H9 (cell line): ENCODE measurements around the gene ANKZF1. TPM values are rescaled to one million over a fixed set of nuclear protein-coding genes. Genes with fewer than 3 reads are reported as not detected.

ENCODE experiments used
- DNase-seq: peaks from one replicate; pipeline ENCODE4 v3.0.0-alpha.2; 2017
- H2AFZ ChIP-seq: one replicate; pipeline ENCODE4 v1.6.1; 2013; ENCODE audit warnings: mild to moderate bottlenecking, low read length, control low read depth, moderate library complexity
- H2AK5ac ChIP-seq: 2 replicates; pipeline ENCODE4 v1.6.1; 2013; ENCODE audit warnings: low read length, control low read depth, mixed read lengths; ENCODE audit not compliant: insufficient read length
- H2BK120ac ChIP-seq: one replicate; pipeline ENCODE4 v1.6.1; 2013; ENCODE audit warnings: low read depth, mild to moderate bottlenecking, low read length, control low read depth, inconsistent platforms; ENCODE audit not compliant: poor library complexity, severe bottlenecking
- H2BK12ac ChIP-seq: 2 replicates; pipeline ENCODE4 v1.6.1; 2013; ENCODE audit warnings: low read length, control low read depth, mixed read lengths, low read depth; ENCODE audit not compliant: insufficient read length
- H2BK15ac ChIP-seq: 2 replicates; pipeline ENCODE4 v1.6.1; 2013; ENCODE audit warnings: low read depth, low read length, control low read depth
- H2BK20ac ChIP-seq: one replicate; pipeline ENCODE4 v1.6.1; 2013; ENCODE audit warnings: low read depth, mild to moderate bottlenecking, low read length, control low read depth, inconsistent platforms; ENCODE audit not compliant: poor library complexity, severe bottlenecking
- H2BK5ac ChIP-seq: 2 replicates; pipeline ENCODE4 v1.6.1; 2013; ENCODE audit warnings: low read length, control low read depth, mixed read lengths; ENCODE audit not compliant: insufficient read length
- H3K14ac ChIP-seq: 2 replicates; pipeline ENCODE4 v1.6.1; 2013; ENCODE audit warnings: low read length, control low read depth; ENCODE audit not compliant: insufficient read depth
- H3K18ac ChIP-seq: 2 replicates; pipeline ENCODE4 v1.6.1; 2013; ENCODE audit warnings: low read depth, mild to moderate bottlenecking, mixed read lengths, low read length, control low read depth; ENCODE audit not compliant: insufficient read length
- H3K23ac ChIP-seq: 2 replicates; pipeline ENCODE4 v1.6.1; 2013; ENCODE audit warnings: low read length, control low read depth, mixed read lengths, low read depth; ENCODE audit not compliant: insufficient read length
- H3K23me2 ChIP-seq: 2 replicates; pipeline ENCODE4 v1.6.1; 2013; ENCODE audit warnings: low read depth, mild to moderate bottlenecking, mixed read lengths, low read length, control low read depth; ENCODE audit not compliant: insufficient read length, poor library complexity, severe bottlenecking
- H3K27ac ChIP-seq: 2 replicates; pipeline ENCODE4 v1.5.1; 2013; ENCODE audit warnings: low read length, control low read depth, mixed read lengths, low read depth; ENCODE audit not compliant: insufficient read length
- H3K27me3 ChIP-seq: 2 replicates; pipeline ENCODE4 v1.6.1; 2013; ENCODE audit warnings: low read length, control low read depth, inconsistent platforms; ENCODE audit not compliant: insufficient read depth
- H3K4ac ChIP-seq: 2 replicates; pipeline ENCODE4 v1.6.1; 2013; ENCODE audit warnings: low read depth, mild to moderate bottlenecking, control low read depth, inconsistent platforms, low read length, moderate library complexity
- H3K4me1 ChIP-seq: 2 replicates; pipeline ENCODE4 v1.6.1; 2013; ENCODE audit warnings: low read length, control low read depth, inconsistent platforms; ENCODE audit not compliant: insufficient read depth
- H3K4me2 ChIP-seq: 2 replicates; pipeline ENCODE4 v1.6.1; 2013; ENCODE audit warnings: low read length, control low read depth, mixed read lengths; ENCODE audit not compliant: insufficient read length, insufficient read depth
- H3K56ac ChIP-seq: 2 replicates; pipeline ENCODE4 v1.6.1; 2013; ENCODE audit warnings: low read depth, mild to moderate bottlenecking, mixed read lengths, low read length, control low read depth; ENCODE audit not compliant: insufficient read length
- H3K79me1 ChIP-seq: 2 replicates; pipeline ENCODE4 v1.6.1; 2013; ENCODE audit warnings: low read depth, mild to moderate bottlenecking, moderate library complexity, low read length, control low read depth, inconsistent platforms; ENCODE audit not compliant: insufficient read depth, poor library complexity, severe bottlenecking
- H3K79me2 ChIP-seq: 2 replicates; pipeline ENCODE4 v1.6.1; 2013; ENCODE audit warnings: low read length, control low read depth, inconsistent platforms; ENCODE audit not compliant: insufficient read depth
- H3K9ac ChIP-seq: 2 replicates; pipeline ENCODE4 v1.6.1; 2013; ENCODE audit warnings: low read length, control low read depth, mixed read lengths; ENCODE audit not compliant: insufficient read length; ENCODE audit errors: extremely low read depth
- H3K9me3 ChIP-seq: one replicate; pipeline ENCODE4 v1.6.1; 2013; ENCODE audit warnings: low read depth, low read length, inconsistent platforms; ENCODE audit not compliant: control insufficient read depth
- H3T11ph ChIP-seq: one replicate; pipeline ENCODE4 v1.6.1; 2013; ENCODE audit warnings: mild to moderate bottlenecking, low read length, control low read depth, inconsistent platforms
- H4K20me1 ChIP-seq: one replicate; pipeline ENCODE4 v1.6.1; 2013; ENCODE audit not compliant: control insufficient read depth, insufficient read length, insufficient read depth
- H4K5ac ChIP-seq: 2 replicates; pipeline ENCODE4 v1.6.1; 2013; ENCODE audit warnings: low read depth, mild to moderate bottlenecking, mixed read lengths, low read length, control low read depth; ENCODE audit not compliant: insufficient read length
- H4K8ac ChIP-seq: replicated peaks from 2 replicates; pipeline ENCODE4 v1.6.1; 2013; ENCODE audit warnings: low read length, control low read depth, mixed read lengths, low read depth; ENCODE audit not compliant: insufficient read length
- H4K91ac ChIP-seq: 2 replicates; pipeline ENCODE4 v1.6.1; 2013; ENCODE audit warnings: low read depth, mild to moderate bottlenecking, moderate library complexity, mixed read lengths, low read length, control low read depth; ENCODE audit not compliant: insufficient read length
- H3K27ac Mint-ChIP-seq, 3 experiments: 2 replicates in 2 of 3; 3 replicates in 1 of 3; pipeline ENCODE4 v1.8.0; 2020 to 2021; ENCODE audit warnings: mixed read lengths in 3 of 3, mild to moderate bottlenecking in 1 of 3, moderate library complexity in 1 of 3
- H3K27me3 Mint-ChIP-seq: 2 replicates; pipeline ENCODE4 v1.8.0; 2021; ENCODE audit warnings: low read depth, mild to moderate bottlenecking, moderate library complexity, mixed read lengths
- H3K36me3 Mint-ChIP-seq, 3 experiments: 2 replicates in 2 of 3; 3 replicates in 1 of 3; pipeline ENCODE4 v1.8.0; 2020 to 2021; ENCODE audit warnings: low read depth in 3 of 3, mixed read lengths in 3 of 3; ENCODE audit not compliant: insufficient read depth in 1 of 3
- H3K4me1 Mint-ChIP-seq, 2 experiments: 2 replicates each; pipeline ENCODE4 v1.8.0; 2020; ENCODE audit warnings: mixed read lengths in 2 of 2
- H3K4me3 Mint-ChIP-seq, 2 experiments: 2 replicates in 1 of 2; 3 replicates in 1 of 2; pipeline ENCODE4 v1.8.0; 2020 to 2021; ENCODE audit warnings: mild to moderate bottlenecking in 2 of 2, mixed read lengths in 2 of 2, moderate library complexity in 1 of 2
- H3K9me3 Mint-ChIP-seq, 2 experiments: 2 replicates in 1 of 2; 3 replicates in 1 of 2; pipeline ENCODE4 v1.8.0; 2020; ENCODE audit warnings: mild to moderate bottlenecking in 2 of 2, mixed read lengths in 2 of 2, moderate library complexity in 1 of 2
- CTCF ChIP-seq: fragments of 200-600 bp; sonication (generic); conservative IDR thresholded peaks from 3 replicates; pipeline ENCODE4 v1.8.0; 2021; ENCODE audit warnings: antibody characterized with exemption, mild to moderate bottlenecking
- WGBS: extraction: QIAGEN DNeasy Blood & Tissue Kit; methylation state at CpG from one replicate; pipeline ENCODE4 v1.1.7; 2013; ENCODE audit warnings: missing lambda C conversion rate, low lambda C conversion rate, mixed read lengths; ENCODE audit not compliant: insufficient read length; ENCODE audit errors: extremely low coverage; 5-methylcytosine and 5-hydroxymethylcytosine counted together
- total RNA-seq: library from RNA; stranded (reverse); gene quantifications from 2 replicates; pipeline ENCODE4 v1.2.1, GENCODE V29; 2021

The ANKZF1 gene
- total RNA-seq, 1 experiment from 2014 or later, result 55.4 TPM

GRCh38 chr2:219266232-219266631, 36.6 kb downstream of the ANKZF1 start:
- H3K27me3 Mint-ChIP-seq, result peaks cover 49% of the 10 kb centered on the region
- no peaks in the 10 kb centered on the region for H4K20me1 ChIP-seq
- no peak overlapping the region for H2BK15ac ChIP-seq
- H3K4me2 ChIP-seq, result no peak overlapping the region
- no peak overlapping the region for H3K27ac ChIP-seq
- H2BK120ac ChIP-seq, result no peak overlapping the region
- DNase-seq, result no peak
- H3K18ac ChIP-seq, result no peak overlapping the region
- no peak overlapping the region for H3T11ph ChIP-seq
- H3K23me2 ChIP-seq, result peaks cover 3% of the 10 kb centered on the region
- no peak overlapping the region for H3K56ac ChIP-seq
- no peak overlapping the region for H2AK5ac ChIP-seq
- H3K36me3 Mint-ChIP-seq, result no peaks in the 10 kb centered on the region
- H2BK12ac ChIP-seq, result no peak overlapping the region
- H3K14ac ChIP-seq, result no peak overlapping the region
- no peak overlapping the region for H4K8ac ChIP-seq
- no peaks in the 10 kb centered on the region for H3K79me2 ChIP-seq
- H3K4me1 ChIP-seq, result no peaks in the 10 kb centered on the region
- WGBS, result no CpG with 5 or more reads among the region's 5 CpGs
- TF ChIP-seq CTCF, result no peak
- no peak overlapping the region for H3K9ac ChIP-seq
- H3K79me1 ChIP-seq, result no peaks in the 10 kb centered on the region
- no peak overlapping the region for H2AFZ ChIP-seq
- no peak overlapping the region for H3K4ac ChIP-seq
- no peak overlapping the region for H4K5ac ChIP-seq
- H2BK20ac ChIP-seq, result no peak overlapping the region
- no peak overlapping the region for H4K91ac ChIP-seq
- no peaks in the 10 kb centered on the region for H3K9me3 Mint-ChIP-seq
- H3K9me3 ChIP-seq, result no peaks in the 10 kb centered on the region
- H3K23ac ChIP-seq, result no peak overlapping the region
- no peak overlapping the region for H3K27ac Mint-ChIP-seq
- no peak overlapping the region for H3K4me3 Mint-ChIP-seq
- H3K27me3 ChIP-seq, result no peaks in the 10 kb centered on the region
- H3K4me1 Mint-ChIP-seq, result peaks cover 2 to 5% of the 10 kb centered on the region in 2 experiments; a peak in 2 of 4 replicates
- H2BK5ac ChIP-seq, result no peak overlapping the region
